Endodermal cell (in vitro differentiated cells): ENCODE measurements around the gene CYP4B1. TPM values are rescaled to one million over a fixed set of nuclear protein-coding genes. Genes with fewer than 3 reads are reported as not detected.

ENCODE experiments used
- DNase-seq: peaks from one replicate; pipeline ENCODE4 v3.0.0-alpha.2; 2017
- H3K27ac ChIP-seq: 2 replicates; pipeline ENCODE4 v1.5.1; 2013; ENCODE audit warnings: mild to moderate bottlenecking, low read depth, low read length, moderate library complexity
- H3K27me3 ChIP-seq: 2 replicates; pipeline ENCODE4 v1.6.1; 2013; ENCODE audit warnings: mild to moderate bottlenecking, low read length, moderate library complexity; ENCODE audit not compliant: insufficient read depth, control insufficient read depth, poor library complexity, severe bottlenecking
- H3K36me3 ChIP-seq: 2 replicates; pipeline ENCODE4 v1.7.0; 2013; ENCODE audit warnings: mild to moderate bottlenecking, low read length, moderate library complexity; ENCODE audit not compliant: control insufficient read depth, insufficient read depth
- H3K4me1 ChIP-seq: one replicate; pipeline ENCODE4 v1.7.0; 2013; ENCODE audit warnings: low read length; ENCODE audit not compliant: control insufficient read depth, insufficient read depth
- H3K4me3 ChIP-seq: 2 replicates; pipeline ENCODE4 v1.5.1; 2013; ENCODE audit warnings: mild to moderate bottlenecking, low read length, moderate library complexity
- H3K9ac ChIP-seq: 2 replicates; pipeline ENCODE4 v1.6.1; 2013; ENCODE audit warnings: mild to moderate bottlenecking, low read length, moderate library complexity; ENCODE audit not compliant: poor library complexity, severe bottlenecking; ENCODE audit errors: extremely low read depth
- H3K9me3 ChIP-seq: 2 replicates; pipeline ENCODE4 v1.6.1; 2013; ENCODE audit warnings: mild to moderate bottlenecking, low read length, moderate library complexity; ENCODE audit not compliant: control insufficient read depth
- H3K27ac Mint-ChIP-seq: 2 replicates; pipeline ENCODE4 v1.8.0; 2020; ENCODE audit warnings: mixed read lengths
- H3K27me3 Mint-ChIP-seq: 2 replicates; pipeline ENCODE4 v1.8.0; 2021; ENCODE audit warnings: mild to moderate bottlenecking, mixed read lengths; ENCODE audit not compliant: insufficient read depth
- H3K36me3 Mint-ChIP-seq: 2 replicates; pipeline ENCODE4 v1.8.0; 2020; ENCODE audit warnings: low read depth, mixed read lengths
- H3K4me1 Mint-ChIP-seq: 2 replicates; pipeline ENCODE4 v1.8.0; 2020; ENCODE audit warnings: mixed read lengths
- H3K4me3 Mint-ChIP-seq: 2 replicates; pipeline ENCODE4 v1.8.0; 2020; ENCODE audit warnings: mild to moderate bottlenecking, moderate library complexity, mixed read lengths
- H3K9me3 Mint-ChIP-seq: 2 replicates; pipeline ENCODE4 v1.8.0; 2020; ENCODE audit warnings: mild to moderate bottlenecking, mixed read lengths
- WGBS, 2 experiments: methylation state at CpG; one replicate each; pipeline versions ENCODE4 v1.1.5 to v1.1.7; 2013; ENCODE audit warnings: missing lambda C conversion rate in 2 of 2, mixed read lengths in 1 of 2; ENCODE audit not compliant: insufficient coverage in 1 of 2, insufficient read length in 1 of 2; 5-methylcytosine and 5-hydroxymethylcytosine counted together
- total RNA-seq, 2 donors: library from RNA; stranded (reverse); fragmentation: NEBNext Ultra II Directional in 1 of 2; extraction: Animal tissue kit (Norgen Biotek cat#: 25700) in 1 of 2; gene quantifications; 2 replicates in 1 of 2; 3 replicates in 1 of 2; pipeline ENCODE4 v1.2.1, GENCODE V29; 2021
- TF ChIP-seq, protein P1 (sequence below): fragments of 200-600 bp; sonication (generic); conservative IDR thresholded peaks from 2 replicates; pipeline ENCODE4 v1.5.0; 2021; ENCODE audit warnings: antibody characterized with exemption, mild to moderate bottlenecking

Gene CYP4B1
- total RNA-seq, 2 donors from 2014 or later: 0.92 to 2.0 TPM

DNA sequence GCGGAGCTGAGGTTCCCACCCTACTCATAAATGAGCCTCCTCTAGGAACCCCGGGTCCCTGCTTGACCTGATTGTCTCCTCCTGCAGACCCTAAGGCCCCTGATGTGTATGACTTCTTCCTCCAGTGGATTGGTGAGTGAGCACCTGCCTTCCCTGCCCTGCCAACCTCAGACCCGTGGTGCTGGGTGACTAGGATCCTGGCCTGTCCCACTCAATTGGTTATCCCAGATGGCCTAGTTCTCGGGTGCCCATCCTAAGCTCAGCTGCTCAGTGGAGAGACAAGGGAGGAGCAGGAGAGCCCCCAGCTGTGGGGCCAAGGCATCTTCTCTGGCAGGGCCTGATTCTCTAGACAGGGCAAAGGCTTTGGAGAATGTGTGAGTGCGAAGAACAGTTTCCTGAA lies 12.2 kb downstream of the CYP4B1 start:
- Histone ChIP-seq H3K27ac (no peak overlapping the region), H3K9ac (no peak overlapping the region), H3K4me3 (no peak overlapping the region), H3K27me3 (peaks cover 3% of the 10 kb centered on the region), H3K9me3 (peaks cover 6% of the 10 kb centered on the region), H3K4me1 (no peaks in the 10 kb centered on the region), H3K36me3 (no peaks in the 10 kb centered on the region)
- H3K27ac Mint-ChIP-seq: no peak overlapping the region
- no peak for DNase-seq
- TF ChIP-seq, protein P1, sequence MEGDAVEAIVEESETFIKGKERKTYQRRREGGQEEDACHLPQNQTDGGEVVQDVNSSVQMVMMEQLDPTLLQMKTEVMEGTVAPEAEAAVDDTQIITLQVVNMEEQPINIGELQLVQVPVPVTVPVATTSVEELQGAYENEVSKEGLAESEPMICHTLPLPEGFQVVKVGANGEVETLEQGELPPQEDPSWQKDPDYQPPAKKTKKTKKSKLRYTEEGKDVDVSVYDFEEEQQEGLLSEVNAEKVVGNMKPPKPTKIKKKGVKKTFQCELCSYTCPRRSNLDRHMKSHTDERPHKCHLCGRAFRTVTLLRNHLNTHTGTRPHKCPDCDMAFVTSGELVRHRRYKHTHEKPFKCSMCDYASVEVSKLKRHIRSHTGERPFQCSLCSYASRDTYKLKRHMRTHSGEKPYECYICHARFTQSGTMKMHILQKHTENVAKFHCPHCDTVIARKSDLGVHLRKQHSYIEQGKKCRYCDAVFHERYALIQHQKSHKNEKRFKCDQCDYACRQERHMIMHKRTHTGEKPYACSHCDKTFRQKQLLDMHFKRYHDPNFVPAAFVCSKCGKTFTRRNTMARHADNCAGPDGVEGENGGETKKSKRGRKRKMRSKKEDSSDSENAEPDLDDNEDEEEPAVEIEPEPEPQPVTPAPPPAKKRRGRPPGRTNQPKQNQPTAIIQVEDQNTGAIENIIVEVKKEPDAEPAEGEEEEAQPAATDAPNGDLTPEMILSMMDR: no peak
- no peaks in the 10 kb centered on the region for H3K36me3 Mint-ChIP-seq
- H3K4me1 Mint-ChIP-seq: peaks cover 2% of the 10 kb centered on the region
- peaks cover 21% of the 10 kb centered on the region for H3K27me3 Mint-ChIP-seq
- no peak overlapping the region for H3K4me3 Mint-ChIP-seq
- peaks cover 7% of the 10 kb centered on the region for H3K9me3 Mint-ChIP-seq
- WGBS, 2 experiments: 88 to 91% methylated on average over 3 to 5 of the region's 5 CpGs

DNA sequence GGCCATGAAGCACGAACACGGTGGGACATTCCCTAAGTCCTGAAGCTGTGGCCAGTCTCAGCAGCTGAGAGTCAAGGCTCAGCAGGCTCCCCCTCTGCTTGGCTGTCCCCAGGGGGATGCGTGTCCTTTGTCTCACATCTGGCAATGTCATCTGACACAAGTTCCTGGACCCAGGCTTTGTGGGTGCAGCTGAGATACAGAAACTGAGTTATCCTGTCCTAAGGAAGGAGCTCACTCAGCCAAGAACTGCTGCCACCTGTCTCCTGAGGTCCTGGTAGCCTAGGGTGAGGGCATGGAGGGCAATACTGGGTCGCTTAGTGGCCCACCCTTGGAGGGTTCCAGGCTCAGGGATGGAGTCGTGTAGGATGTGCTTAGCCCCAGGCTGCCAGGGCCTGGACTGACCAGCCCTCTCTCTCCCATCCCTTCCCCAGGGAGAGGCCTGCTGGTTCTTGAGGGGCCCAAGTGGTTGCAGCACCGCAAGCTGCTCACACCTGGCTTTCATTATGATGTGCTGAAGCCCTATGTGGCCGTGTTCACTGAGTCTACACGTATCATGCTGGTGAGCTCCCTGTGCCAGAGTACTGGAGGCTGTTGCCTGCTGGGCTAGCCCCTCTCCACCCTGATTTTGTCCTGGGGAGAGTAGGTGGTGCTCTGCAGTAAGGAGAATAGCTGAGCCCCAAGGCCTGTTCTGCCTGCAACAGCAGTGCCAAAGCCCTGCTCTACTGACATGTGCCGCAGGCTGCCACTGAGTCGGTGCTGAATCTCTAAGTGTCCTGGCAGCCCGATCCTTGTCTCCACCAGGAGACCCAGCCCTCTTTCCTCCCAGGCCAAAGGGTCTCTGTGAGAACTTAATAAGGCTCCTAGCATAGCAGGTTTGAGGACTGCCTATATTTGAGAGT lies 13.5 kb downstream of the CYP4B1 start:
- no peaks in the 10 kb centered on the region for H3K4me1 ChIP-seq
- no peaks in the 10 kb centered on the region for H3K36me3 ChIP-seq
- TF ChIP-seq, protein P1: no peak
- Mint-ChIP-seq H3K4me1 (no peaks in the 10 kb centered on the region), H3K27me3 (peaks cover 16% of the 10 kb centered on the region), H3K9me3 (peaks cover 7% of the 10 kb centered on the region), H3K4me3 (no peak overlapping the region), H3K36me3 (no peaks in the 10 kb centered on the region), H3K27ac (no peak overlapping the region)
- peak; percentile 37 for DNase-seq
- no peak overlapping the region for H3K27ac ChIP-seq
- H3K9me3 ChIP-seq: peaks cover 6% of the 10 kb centered on the region
- H3K9ac ChIP-seq: no peak overlapping the region
- H3K4me3 ChIP-seq: no peak overlapping the region
- WGBS, 2 experiments: 90 to 94% methylated on average over 8 to 11 of the region's 11 CpGs
- H3K27me3 ChIP-seq: no peaks in the 10 kb centered on the region

DNA sequence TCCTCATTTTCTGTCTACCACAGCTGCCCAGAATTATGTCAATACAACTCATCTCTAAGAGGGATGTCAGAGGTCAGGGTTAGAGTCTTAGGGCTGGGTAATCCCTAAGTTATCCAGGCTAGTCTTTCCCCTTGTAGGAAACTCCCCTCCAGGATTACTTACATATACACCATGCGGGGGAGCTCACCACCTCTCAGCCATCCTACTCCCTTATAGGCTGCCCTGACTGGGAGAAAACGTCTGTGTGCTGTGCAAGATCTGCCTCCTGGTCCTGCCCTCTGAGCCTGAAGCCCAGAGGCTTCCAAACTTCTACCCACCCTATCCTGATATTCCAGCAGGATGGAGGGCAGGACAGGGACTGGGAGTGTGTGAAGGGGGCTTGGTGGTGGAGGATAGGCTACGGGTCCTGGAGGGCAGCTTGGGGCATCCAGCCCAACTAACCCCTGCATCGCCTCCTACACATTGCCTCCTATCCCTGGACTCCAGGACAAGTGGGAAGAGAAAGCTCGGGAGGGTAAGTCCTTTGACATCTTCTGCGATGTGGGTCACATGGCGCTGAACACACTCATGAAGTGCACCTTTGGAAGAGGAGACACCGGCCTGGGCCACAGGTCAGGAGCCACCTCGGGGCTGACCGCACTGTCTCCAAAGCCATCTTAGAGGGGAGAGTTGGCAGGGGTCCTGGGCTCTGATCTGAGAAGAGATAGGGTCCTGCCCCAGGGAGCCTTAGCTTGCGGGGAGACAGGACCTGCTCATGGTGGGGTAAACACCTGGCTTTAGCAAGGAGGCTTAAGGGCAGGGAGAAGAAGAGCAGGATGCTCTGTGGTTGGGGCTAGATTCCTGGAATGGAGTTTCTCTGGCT lies 14.4 kb downstream of the CYP4B1 start:
- WGBS, 2 experiments: 90 to 93% methylated on average over 3 to 11 of the region's 11 CpGs
- H3K27ac ChIP-seq: no peak overlapping the region
- no peak overlapping the region for H3K4me3 ChIP-seq
- DNase-seq: peak; percentile 29
- no peak overlapping the region for H3K9ac ChIP-seq
- H3K9me3 Mint-ChIP-seq: no peaks in the 10 kb centered on the region
- no peaks in the 10 kb centered on the region for H3K4me1 Mint-ChIP-seq
- H3K36me3 Mint-ChIP-seq: no peaks in the 10 kb centered on the region
- TF ChIP-seq, protein P1: no peak
- no peaks in the 10 kb centered on the region for H3K4me1 ChIP-seq
- no peaks in the 10 kb centered on the region for H3K36me3 ChIP-seq
- H3K27me3 ChIP-seq: no peaks in the 10 kb centered on the region
- H3K9me3 ChIP-seq: peaks cover 6% of the 10 kb centered on the region
- no peak overlapping the region for H3K27ac Mint-ChIP-seq
- H3K4me3 Mint-ChIP-seq: no peak overlapping the region
- peaks cover 16% of the 10 kb centered on the region for H3K27me3 Mint-ChIP-seq
